Thoracic aorta (tissue), 2 donors: ENCODE measurements around the gene CA6. TPM values are rescaled to one million over a fixed set of nuclear protein-coding genes. Genes with fewer than 3 reads are reported as not detected.

Experiments used
- ATAC-seq: fragments of 150-250 bp; one replicate; pipeline ENCODE4 v1.8.0; 2017; ENCODE audit warnings: low read depth; ENCODE audit not compliant: insufficient number of reproducible peaks, low FRiP score
- DNase-seq: peaks from one replicate; pipeline ENCODE4 v3.0.0-alpha.2; 2020; ENCODE audit warnings: low spot score
- H3K27ac ChIP-seq, 2 donors: fragments of 200-600 bp; sonication (generic); 1 replicate in 1 of 2; 2 replicates in 1 of 2; pipeline ENCODE4 v1.5.1; 2016; ENCODE audit warnings: mild to moderate bottlenecking in 2 of 2, moderate library complexity in 2 of 2
- H3K27me3 ChIP-seq: fragments of 200-600 bp; sonication (generic); replicated peaks from 2 replicates; pipeline ENCODE4 v1.6.0; 2016; ENCODE audit warnings: mild to moderate bottlenecking; ENCODE audit not compliant: insufficient read depth
- H3K36me3 ChIP-seq: fragments of 200-600 bp; sonication (generic); one replicate; pipeline ENCODE4 v1.5.1; 2016
- H3K4me1 ChIP-seq, 2 donors: fragments of 200-600 bp; sonication (generic); 1 replicate in 1 of 2; 2 replicates in 1 of 2; pipeline versions ENCODE4 v1.5.1 to v1.6.0; 2016; ENCODE audit warnings: low read depth in 2 of 2, mild to moderate bottlenecking in 1 of 2; ENCODE audit not compliant: control insufficient read depth in 1 of 2
- H3K4me3 ChIP-seq: fragments of 200-600 bp; sonication (generic); 2 replicates; pipeline ENCODE4 v1.5.1; 2016; ENCODE audit warnings: mild to moderate bottlenecking
- H3K9me3 ChIP-seq: fragments of 200-600 bp; sonication (generic); 2 replicates; pipeline ENCODE4 v1.5.1; 2016
- CTCF ChIP-seq: fragments of 200-600 bp; sonication (generic); IDR thresholded peaks from one replicate; pipeline ENCODE4 v1.5.1; 2019; ENCODE audit warnings: antibody characterized with exemption
- total RNA-seq, 2 donors: library from RNA; depleted of rRNA; stranded (reverse); fragments of >200 nt; gene quantifications; one replicate each; pipeline versions ENCODE4 v1.1.0 to v1.2.3, GENCODE V29; 2016

CA6 gene
- total RNA-seq, 2 donors from 2014 or later: not detected

GRCh38 chr1:9004031-9004699 lies 58.5 kb downstream of the CA6 start:
- H3K4me1 ChIP-seq: no peaks in the 10 kb centered on the region

GRCh38 chr1:9004700-9005394 lies 59.2 kb downstream of the CA6 start:
- no peaks in the 10 kb centered on the region for H3K9me3 ChIP-seq
- H3K4me1 ChIP-seq: no peaks in the 10 kb centered on the region
- peak; percentile 40 for DNase-seq
- no peaks in the 10 kb centered on the region for H3K36me3 ChIP-seq
- no peaks in the 10 kb centered on the region for H3K27me3 ChIP-seq
- peak; percentile 93 for TF ChIP-seq CTCF
- no peak overlapping the region for H3K4me3 ChIP-seq
- no peak overlapping the region for H3K27ac ChIP-seq
- peak; percentile 79 for ATAC-seq

More at GRCh38 chr1:9004031-9004699, 58.5 kb downstream of the CA6 start:
- ATAC-seq (no peak), DNase-seq (no peak)
- no peak overlapping the region for H3K4me3 ChIP-seq
- H3K36me3 ChIP-seq: no peaks in the 10 kb centered on the region
- H3K27me3 ChIP-seq: no peaks in the 10 kb centered on the region
- TF ChIP-seq CTCF: no peak
- H3K27ac ChIP-seq: no peak overlapping the region
- H3K9me3 ChIP-seq: no peaks in the 10 kb centered on the region

GRCh38 chr1:9005395-9005708 lies 59.7 kb downstream of the CA6 start:
- no peaks in the 10 kb centered on the region for H3K27me3 ChIP-seq
- H3K36me3 ChIP-seq: no peaks in the 10 kb centered on the region
- DNase-seq: no peak
- ATAC-seq: no peak
- H3K27ac ChIP-seq: no peak overlapping the region
- no peaks in the 10 kb centered on the region for H3K4me1 ChIP-seq
- H3K4me3 ChIP-seq: no peak overlapping the region
- TF ChIP-seq CTCF: no peak
- no peaks in the 10 kb centered on the region for H3K9me3 ChIP-seq

GRCh38 chr1:9006956-9007615 lies 61.4 kb downstream of the CA6 start:
- TF ChIP-seq CTCF: no peak

GRCh38 chr1:9008236-9008635 lies 62.6 kb downstream of the CA6 start:
- H3K36me3 ChIP-seq: no peaks in the 10 kb centered on the region
- ATAC-seq: no peak

More at GRCh38 chr1:9006956-9007615, 61.4 kb downstream of the CA6 start:
- Histone ChIP-seq H3K27me3 (no peaks in the 10 kb centered on the region), H3K9me3 (no peaks in the 10 kb centered on the region), H3K27ac (no peak overlapping the region), H3K4me3 (no peak overlapping the region), H3K4me1 (no peaks in the 10 kb centered on the region), H3K36me3 (no peaks in the 10 kb centered on the region)
- DNase-seq (no peak), ATAC-seq (no peak)

More at GRCh38 chr1:9008236-9008635, 62.6 kb downstream of the CA6 start:
- TF ChIP-seq CTCF: no peak
- no peaks in the 10 kb centered on the region for H3K27me3 ChIP-seq
- no peak for DNase-seq
- no peaks in the 10 kb centered on the region for H3K4me1 ChIP-seq
- H3K4me3 ChIP-seq: no peak overlapping the region
- no peak overlapping the region for H3K27ac ChIP-seq
- no peaks in the 10 kb centered on the region for H3K9me3 ChIP-seq
